ENCODE data around the gene BPNT1. TPM values are rescaled to one million over a fixed set of nuclear protein-coding genes. Genes with fewer than 3 reads are reported as not detected.

BPNT1 gene
- total and polyA plus RNA-seq, 2 of the 13 experiments (the other 11 are each of a cell fraction or from before 2014, with no cell fraction given): 35.2 to 43.9 TPM

DNA sequence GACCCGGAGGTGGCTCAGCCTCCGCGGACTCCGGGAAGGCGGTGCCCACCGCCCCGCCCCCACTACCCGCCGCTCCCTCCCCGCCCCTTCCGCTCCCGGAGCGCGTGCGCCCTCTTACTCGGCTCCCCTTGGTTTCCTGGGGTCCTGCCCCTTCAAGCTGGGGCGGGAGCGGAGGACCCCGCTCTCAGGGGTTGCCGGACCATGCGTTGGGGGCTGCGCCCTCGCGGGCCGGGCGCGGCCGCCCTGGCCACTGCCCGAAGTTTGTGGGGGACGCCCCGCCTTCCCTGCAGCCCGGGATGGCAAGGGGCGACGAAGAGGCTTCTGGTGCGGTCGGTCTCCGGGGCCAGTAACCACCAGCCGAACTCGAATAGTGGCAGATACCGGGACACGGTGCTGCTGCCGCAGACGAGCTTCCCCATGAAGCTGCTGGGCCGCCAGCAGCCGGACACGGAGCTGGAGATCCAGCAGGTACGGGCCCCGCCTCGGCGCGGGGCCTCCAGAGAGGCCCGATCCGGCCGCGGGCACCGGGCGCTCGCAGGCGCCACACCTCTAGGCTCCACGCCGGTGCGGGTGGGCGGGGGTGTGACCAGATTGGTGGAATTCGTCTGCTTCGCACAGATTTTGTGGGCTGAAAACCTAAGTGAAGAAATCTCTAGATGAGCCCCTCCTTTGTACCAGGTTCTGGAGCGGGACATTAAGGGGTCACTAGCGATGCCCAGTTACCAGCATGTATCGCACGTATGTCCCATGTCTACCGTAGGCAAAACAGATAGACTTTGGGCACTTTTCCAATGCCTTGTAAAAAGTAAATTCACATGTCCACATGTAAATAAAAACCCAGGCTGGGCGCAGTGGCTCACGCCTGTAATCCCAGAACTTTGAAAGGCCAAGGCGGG lies 4.7 kb upstream of the BPNT1 start, which contains the start of gene IARS2 (continued):
- TF ChIP-seq, protein P1, sequence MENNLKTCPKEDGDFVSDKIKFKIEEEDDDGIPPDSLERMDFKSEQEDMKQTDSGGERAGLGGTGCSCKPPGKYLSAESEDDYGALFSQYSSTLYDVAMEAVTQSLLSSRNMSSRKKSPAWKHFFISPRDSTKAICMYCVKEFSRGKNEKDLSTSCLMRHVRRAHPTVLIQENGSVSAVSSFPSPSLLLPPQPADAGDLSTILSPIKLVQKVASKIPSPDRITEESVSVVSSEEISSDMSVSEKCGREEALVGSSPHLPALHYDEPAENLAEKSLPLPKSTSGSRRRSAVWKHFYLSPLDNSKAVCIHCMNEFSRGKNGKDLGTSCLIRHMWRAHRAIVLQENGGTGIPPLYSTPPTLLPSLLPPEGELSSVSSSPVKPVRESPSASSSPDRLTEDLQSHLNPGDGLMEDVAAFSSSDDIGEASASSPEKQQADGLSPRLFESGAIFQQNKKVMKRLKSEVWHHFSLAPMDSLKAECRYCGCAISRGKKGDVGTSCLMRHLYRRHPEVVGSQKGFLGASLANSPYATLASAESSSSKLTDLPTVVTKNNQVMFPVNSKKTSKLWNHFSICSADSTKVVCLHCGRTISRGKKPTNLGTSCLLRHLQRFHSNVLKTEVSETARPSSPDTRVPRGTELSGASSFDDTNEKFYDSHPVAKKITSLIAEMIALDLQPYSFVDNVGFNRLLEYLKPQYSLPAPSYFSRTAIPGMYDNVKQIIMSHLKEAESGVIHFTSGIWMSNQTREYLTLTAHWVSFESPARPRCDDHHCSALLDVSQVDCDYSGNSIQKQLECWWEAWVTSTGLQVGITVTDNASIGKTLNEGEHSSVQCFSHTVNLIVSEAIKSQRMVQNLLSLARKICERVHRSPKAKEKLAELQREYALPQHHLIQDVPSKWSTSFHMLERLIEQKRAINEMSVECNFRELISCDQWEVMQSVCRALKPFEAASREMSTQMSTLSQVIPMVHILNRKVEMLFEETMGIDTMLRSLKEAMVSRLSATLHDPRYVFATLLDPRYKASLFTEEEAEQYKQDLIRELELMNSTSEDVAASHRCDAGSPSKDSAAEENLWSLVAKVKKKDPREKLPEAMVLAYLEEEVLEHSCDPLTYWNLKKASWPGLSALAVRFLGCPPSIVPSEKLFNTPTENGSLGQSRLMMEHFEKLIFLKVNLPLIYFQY (CRISPR knock-in tag; IDR thresholded peaks at IDR 0.05; ENCODE audit: borderline replicate concordance): 0 out of 2 replicates have a peak, but pooled peaks have one; percentile 17
- no peak for TF ChIP-seq ZNF251 (CRISPR knock-in tag; IDR thresholded peaks at IDR 0.05)
- TF ChIP-seq GZF1 (CRISPR knock-in tag; IDR thresholded peaks at IDR 0.05): no peak
- TF ChIP-seq NR2F2 (IDR thresholded peaks at IDR 0.05; ENCODE audit: borderline replicate concordance, low read depth): no peak
- TF ChIP-seq HMGXB3 (CRISPR knock-in tag; IDR thresholded peaks at IDR 0.05; ENCODE audit: borderline replicate concordance): no peak
- peak; percentile 29; the same call in 1 of the 2 replicates for TF ChIP-seq GLI4 (CRISPR knock-in tag; IDR thresholded peaks at IDR 0.05; ENCODE audit: borderline replicate concordance)
- peak; percentile 4; the same call in 1 of the 2 replicates for TF ChIP-seq FOSL2 (CRISPR knock-in tag; IDR thresholded peaks at IDR 0.05)
- TF ChIP-seq CTCF (CRISPR knock-in tag; IDR thresholded peaks at IDR 0.05): no peak
- TF ChIP-seq, protein P2, sequence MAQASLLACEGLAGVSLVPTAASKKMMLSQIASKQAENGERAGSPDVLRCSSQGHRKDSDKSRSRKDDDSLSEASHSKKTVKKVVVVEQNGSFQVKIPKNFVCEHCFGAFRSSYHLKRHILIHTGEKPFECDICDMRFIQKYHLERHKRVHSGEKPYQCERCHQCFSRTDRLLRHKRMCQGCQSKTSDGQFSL (CRISPR knock-in tag; IDR thresholded peaks at IDR 0.05): no peak
- TF ChIP-seq NCOA2 (CRISPR knock-in tag; IDR thresholded peaks at IDR 0.05): 0 out of 2 replicates have a peak, but pooled peaks have one; percentile 9
- peak; percentile 56; the same call in 1 of the 2 replicates for TF ChIP-seq PITX1 (CRISPR knock-in tag; IDR thresholded peaks at IDR 0.05)
- TF ChIP-seq ZNF780A (CRISPR knock-in tag; IDR thresholded peaks at IDR 0.05): no peak
- peak; percentile 86 for TF ChIP-seq ZNF547 (CRISPR knock-in tag; IDR thresholded peaks at IDR 0.05)
- TF ChIP-seq, protein P3, sequence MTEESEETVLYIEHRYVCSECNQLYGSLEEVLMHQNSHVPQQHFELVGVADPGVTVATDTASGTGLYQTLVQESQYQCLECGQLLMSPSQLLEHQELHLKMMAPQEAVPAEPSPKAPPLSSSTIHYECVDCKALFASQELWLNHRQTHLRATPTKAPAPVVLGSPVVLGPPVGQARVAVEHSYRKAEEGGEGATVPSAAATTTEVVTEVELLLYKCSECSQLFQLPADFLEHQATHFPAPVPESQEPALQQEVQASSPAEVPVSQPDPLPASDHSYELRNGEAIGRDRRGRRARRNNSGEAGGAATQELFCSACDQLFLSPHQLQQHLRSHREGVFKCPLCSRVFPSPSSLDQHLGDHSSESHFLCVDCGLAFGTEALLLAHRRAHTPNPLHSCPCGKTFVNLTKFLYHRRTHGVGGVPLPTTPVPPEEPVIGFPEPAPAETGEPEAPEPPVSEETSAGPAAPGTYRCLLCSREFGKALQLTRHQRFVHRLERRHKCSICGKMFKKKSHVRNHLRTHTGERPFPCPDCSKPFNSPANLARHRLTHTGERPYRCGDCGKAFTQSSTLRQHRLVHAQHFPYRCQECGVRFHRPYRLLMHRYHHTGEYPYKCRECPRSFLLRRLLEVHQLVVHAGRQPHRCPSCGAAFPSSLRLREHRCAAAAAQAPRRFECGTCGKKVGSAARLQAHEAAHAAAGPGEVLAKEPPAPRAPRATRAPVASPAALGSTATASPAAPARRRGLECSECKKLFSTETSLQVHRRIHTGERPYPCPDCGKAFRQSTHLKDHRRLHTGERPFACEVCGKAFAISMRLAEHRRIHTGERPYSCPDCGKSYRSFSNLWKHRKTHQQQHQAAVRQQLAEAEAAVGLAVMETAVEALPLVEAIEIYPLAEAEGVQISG (CRISPR knock-in tag; IDR thresholded peaks at IDR 0.05): peak; percentile 71; the same call in 1 of the 2 replicates

Measured in HepG2 (cell line).